ENCODE results near the gene CHRNG.

CHRNG gene

GRCh38 chr2:232516551-232516950, 22.9 kb upstream of the CHRNG start:
- DNase-seq (ENCODE audit: low read depth in 2 of 2): no peak
- H3K4me3 ChIP-seq (replicated peaks in 1 of 2; ENCODE audit: low read depth in 2 of 2, low read length in 2 of 2): no peak overlapping the region
- TF ChIP-seq CTCF (IDR thresholded peaks at IDR 0.05; ENCODE audit: low read depth, low read length): no peak

GRCh38 chr2:232518844-232519243, 20.6 kb upstream of the CHRNG start:
- no peak for TF ChIP-seq CTCF (IDR thresholded peaks at IDR 0.05; ENCODE audit: low read depth, low read length)
- no peak for DNase-seq (ENCODE audit: low read depth in 2 of 2)
- H3K4me3 ChIP-seq (replicated peaks in 1 of 2; ENCODE audit: low read depth in 2 of 2, low read length in 2 of 2): no peak overlapping the region

- H3K4me3 ChIP-seq (replicated peaks in 1 of 2; ENCODE audit: low read depth in 2 of 2, low read length in 2 of 2): no peak within 1 kb of the TSS
- DNase-seq (ENCODE audit: low read depth in 2 of 2): no peak
- TF ChIP-seq CTCF (IDR thresholded peaks at IDR 0.05; ENCODE audit: low read depth, low read length): no peak
Observed at GRCh38 chr2:232519581-232520438, 19.7 kb upstream of the CHRNG start, which contains the start of gene PRSS56. Gene PRSS56, plus strand, starts transcription at chr2:232520388. Its CDS starts 211 bp downstream, at chr2:232520599.

GRCh38 chr2:232520489-232520888, 19.0 kb upstream of the CHRNG start:
- no peak for TF ChIP-seq CTCF (IDR thresholded peaks at IDR 0.05; ENCODE audit: low read depth, low read length)
- no peak for DNase-seq (ENCODE audit: low read depth in 2 of 2)
- no peak overlapping the region for H3K4me3 ChIP-seq (replicated peaks in 1 of 2; ENCODE audit: low read depth in 2 of 2, low read length in 2 of 2)

- no peak overlapping the region for H3K4me3 ChIP-seq (replicated peaks in 1 of 2; ENCODE audit: low read depth in 2 of 2, low read length in 2 of 2)
- no peak for DNase-seq (ENCODE audit: low read depth in 2 of 2)
- TF ChIP-seq CTCF (IDR thresholded peaks at IDR 0.05; ENCODE audit: low read depth, low read length): no peak
Observed at GRCh38 chr2:232521098-232521497, 18.4 kb upstream of the CHRNG start.

- TF ChIP-seq CTCF (IDR thresholded peaks at IDR 0.05; ENCODE audit: low read depth, low read length): peak; percentile 23
- DNase-seq (ENCODE audit: low read depth in 2 of 2): peak; percentile 26 to 35
- H3K4me3 ChIP-seq (replicated peaks in 1 of 2; ENCODE audit: low read depth in 2 of 2, low read length in 2 of 2): peak overlapping the region in 1 of 2 donors; percentile 5
Observed at GRCh38 chr2:232521959-232522622, 17.4 kb upstream of the CHRNG start.

Data from cardiac fibroblast (primary cell).